A549 (cell line): ENCODE measurements around the gene UTP11.

ENCODE experiments used
- POLR2A ChIP-seq: IDR thresholded peaks from 2 replicates; pipeline ENCODE4 v1.6.1; 2012; ENCODE audit warnings: mild to moderate bottlenecking, low read length
- TF ChIP-seq, protein P1 (sequence below): IDR thresholded peaks from 2 replicates; pipeline ENCODE4 v1.6.1; 2012

DNA sequence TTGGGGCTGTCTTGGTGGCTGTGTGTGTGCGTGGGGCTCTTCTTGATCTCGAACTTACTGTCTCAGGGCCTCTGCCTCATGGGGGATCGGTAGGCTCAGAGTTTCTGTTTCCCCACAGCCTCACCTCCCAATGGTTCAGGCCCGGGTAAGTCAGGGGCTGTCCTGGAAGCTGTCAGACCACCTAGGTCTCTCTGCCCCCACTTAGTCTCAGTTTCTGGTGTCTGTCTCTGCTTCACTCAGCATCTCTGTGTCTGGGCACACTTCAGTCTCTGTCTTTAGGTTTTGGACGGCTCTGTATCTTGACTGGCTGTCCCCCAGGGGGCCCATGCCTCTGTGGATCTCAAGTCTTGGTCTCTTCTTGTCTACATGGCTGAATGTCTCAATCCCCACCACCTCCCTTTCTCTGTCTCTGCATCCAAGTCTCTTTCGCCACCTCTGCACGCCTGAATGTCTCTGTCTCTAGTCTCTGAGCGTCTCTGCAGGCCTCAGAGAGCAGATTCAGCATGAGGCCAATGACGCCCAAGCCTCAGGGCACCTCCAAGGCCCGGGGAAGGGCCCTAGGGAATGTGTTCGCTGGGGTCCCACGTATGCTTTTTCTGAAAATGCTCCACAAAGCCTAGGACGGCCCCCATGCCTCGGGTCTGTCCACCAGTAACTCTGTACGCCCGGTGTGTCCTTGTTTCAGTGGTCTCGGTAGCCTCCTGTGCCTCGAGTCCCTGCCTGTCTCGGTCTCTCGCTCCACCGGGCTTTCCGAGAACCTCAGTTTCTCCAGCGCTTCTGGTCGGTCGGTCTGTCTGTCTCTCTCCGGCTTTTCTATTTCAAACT lies 8.0 kb upstream of the UTP11 start:
- TF ChIP-seq, protein P1, sequence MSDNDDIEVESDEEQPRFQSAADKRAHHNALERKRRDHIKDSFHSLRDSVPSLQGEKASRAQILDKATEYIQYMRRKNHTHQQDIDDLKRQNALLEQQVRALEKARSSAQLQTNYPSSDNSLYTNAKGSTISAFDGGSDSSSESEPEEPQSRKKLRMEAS = no peak
- no peak for TF ChIP-seq POLR2A
